Spleen (tissue), 11 donors: ENCODE results near the gene CIB4. TPM values are rescaled to one million over a fixed set of nuclear protein-coding genes. Genes with fewer than 3 reads are reported as not detected.

Experiments
- DNase-seq: peaks from one replicate; pipeline ENCODE4 v3.0.0-alpha.2; 2020
- H3K27ac ChIP-seq, 8 donors: fragments of 200-600 bp; sonication (generic) in 7 of 8; 1 replicate in 4 of 8; 2 replicates in 4 of 8; pipeline versions ENCODE4 v1.5.0 to v1.8.0; 2016 to 2021; ENCODE audit warnings: inconsistent platforms in 4 of 8, mild to moderate bottlenecking in 4 of 8, moderate library complexity in 1 of 8
- H3K27me3 ChIP-seq, 7 donors: fragments of 200-600 bp; sonication (generic) in 6 of 7; replicated peaks in 1 of 7; 1 replicate in 4 of 7; 2 replicates in 3 of 7; pipeline versions ENCODE4 v1.5.0 to v1.8.0; 2016 to 2021; ENCODE audit warnings: inconsistent platforms in 3 of 7, mild to moderate bottlenecking in 1 of 7
- H3K36me3 ChIP-seq, 6 donors: fragments of 200-600 bp; sonication (generic) in 5 of 6; 1 replicate in 4 of 6; 2 replicates in 2 of 6; pipeline versions ENCODE4 v1.5.0 to v1.8.0; 2016 to 2021; ENCODE audit warnings: inconsistent platforms in 2 of 6
- H3K4me1 ChIP-seq, 6 donors: fragments of 200-600 bp; sonication (generic) in 5 of 6; 1 replicate in 3 of 6; 2 replicates in 3 of 6; pipeline versions ENCODE4 v1.5.0 to v1.8.0; 2016 to 2021; ENCODE audit warnings: inconsistent platforms in 3 of 6
- H3K4me3 ChIP-seq, 8 donors: fragments of 200-600 bp; sonication (generic) in 7 of 8; 1 replicate in 4 of 8; 2 replicates in 4 of 8; pipeline versions ENCODE4 v1.5.0 to v1.8.0; 2016 to 2021; ENCODE audit warnings: inconsistent platforms in 4 of 8, mild to moderate bottlenecking in 4 of 8, moderate library complexity in 2 of 8
- H3K9me3 ChIP-seq, 8 donors: fragments of 200-600 bp; sonication (generic) in 7 of 8; 1 replicate in 4 of 8; 2 replicates in 4 of 8; pipeline versions ENCODE4 v1.5.0 to v1.8.0; 2016 to 2021; ENCODE audit warnings: inconsistent platforms in 4 of 8
- CTCF ChIP-seq, 11 experiments: fragments of 200-600 bp in 7 of 11; fragments of 450-650 bp in 4 of 11; sonication (generic) in 4 of 11; IDR thresholded peaks in 8 of 11; conservative IDR thresholded peaks in 3 of 11; 1 replicate in 7 of 11; 2 replicates in 4 of 11; pipeline versions ENCODE4 v1.4.0 to v1.8.0; 2016 to 2021; ENCODE audit warnings: antibody characterized with exemption in 11 of 11, inconsistent platforms in 4 of 11, mild to moderate bottlenecking in 1 of 11
- POLR2A ChIP-seq, 3 donors: fragments of 450-650 bp; IDR thresholded peaks; one replicate each; pipeline ENCODE4 v1.5.1; 2017; ENCODE audit warnings: antibody characterized with exemption in 3 of 3, mild to moderate bottlenecking in 1 of 3
- POLR2AphosphoS5 ChIP-seq, 3 donors: sonication (generic); formaldehyde crosslinking; IDR thresholded peaks; one replicate each; pipeline ENCODE4 v1.5.1; 2017; ENCODE audit warnings: antibody characterized with exemption in 3 of 3
- WGBS, 5 donors: extraction: QIAGEN DNeasy Blood & Tissue Kit in 3 of 5; methylation state at CpG; one replicate each; pipeline versions ENCODE4 v1.1.5 to v1.1.7; 2013 to 2018; 5-methylcytosine and 5-hydroxymethylcytosine counted together
- intact Hi-C: fragments of 100-400 bp; cut with DNase I; formaldehyde crosslinking; loops from one replicate; pipeline ENCODE4 v1.15.0; 2023; ENCODE audit warnings: low total_unique reads
- polyA plus RNA-seq, 3 donors: library from polyadenylated mRNA; stranded (reverse); fragments of 200-250 nt; gene quantifications; one replicate each; pipeline ENCODE4 v1.2.1, GENCODE V29; 2013
- total RNA-seq, 7 donors: library from RNA; depleted of rRNA in 3 of 7; stranded (reverse); fragments of >200 nt in 3 of 7; fragmentation: NEBNext Ultra II Directional in 4 of 7; extraction: Animal tissue kit (Norgen Biotek cat#: 25700) in 4 of 7; gene quantifications; one replicate each; pipeline versions ENCODE4 v1.1.0 to v1.2.1, GENCODE V29; 2016 to 2021
- donor health status: healthy with polysubstance abuse.
- donor health status: DM: no; HTN: no; CAD: no; lungs with moderate emphysema.
- donor health status: DM: no; HTN: no; CAD: no.
- donor health status: Bipolar disorder and iron deficiency.
- donor health status: healthy.
- donor health status: DM: no; HTN: no; CAD: no.
- donor health status: DM: yes; HTN: yes; CAD: no.

Gene CIB4
- total and polyA plus RNA-seq, 10 donors, result not detected

DNA sequence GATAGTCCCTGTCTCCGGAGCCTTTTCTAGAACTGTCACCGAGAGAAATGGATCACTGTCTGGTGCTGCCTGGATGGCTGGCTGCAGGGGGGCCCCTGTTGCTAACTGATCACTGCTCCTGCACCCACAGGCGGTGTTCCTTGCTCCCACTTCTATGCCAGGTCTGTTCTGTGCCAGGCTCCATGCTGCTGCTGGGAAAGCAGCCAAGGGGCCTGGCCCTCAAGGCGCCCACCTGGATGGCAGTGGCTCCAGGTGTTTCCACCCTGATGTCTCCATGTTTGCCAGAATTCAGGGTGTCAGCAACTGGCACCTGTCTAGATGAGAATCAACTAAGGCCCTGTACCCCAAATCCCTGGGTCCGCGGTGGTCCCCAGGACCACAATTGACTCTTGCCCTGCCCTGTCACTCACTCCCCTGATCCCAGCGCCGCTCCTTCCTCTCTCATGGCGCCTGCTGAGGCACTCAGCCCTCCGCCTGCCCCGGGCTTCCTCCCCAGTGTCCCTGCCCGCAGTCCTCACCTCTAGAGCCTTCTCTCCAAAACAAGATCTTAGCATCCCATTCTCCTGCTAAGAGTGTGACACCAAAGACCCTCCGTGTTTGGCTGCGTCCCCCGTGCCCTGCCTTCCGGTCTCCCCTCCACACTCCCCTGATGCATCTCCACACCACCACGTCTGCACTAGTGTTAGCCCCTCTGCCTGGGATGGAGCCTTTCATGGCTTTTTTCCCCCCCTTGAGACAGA lies 90.7 kb downstream of the CIB4 start:
- TF ChIP-seq POLR2A (IDR thresholded peaks at IDR 0.05) (no peak), CTCF (IDR thresholded peaks at IDR 0.05 in 8 of 11, conservative IDR thresholded peaks at IDR 0.05 in 3 of 11) (no peak), POLR2AphosphoS5 (IDR thresholded peaks at IDR 0.05) (no peak)
- intact Hi-C loops, result no loop called here
- H3K4me3 ChIP-seq, result no peak overlapping the region
- 80 to 89% (median 84%) methylated on average over 15 to 17 of the region's 17 CpGs for WGBS, 5 donors
- H3K4me1 ChIP-seq, result no peaks in the 10 kb centered on the region
- peak; percentile 68 for DNase-seq
- H3K27me3 ChIP-seq, result peaks cover 0 to 25% (median 0%) of the 10 kb centered on the region in 7 donors
- H3K9me3 ChIP-seq, result no peaks in the 10 kb centered on the region
- H3K27ac ChIP-seq, result no peak overlapping the region
- H3K36me3 ChIP-seq, result no peaks in the 10 kb centered on the region

- peak; percentile 53 for DNase-seq
- Histone ChIP-seq H3K9me3 (no peaks in the 10 kb centered on the region), H3K4me3 (no peak overlapping the region), H3K36me3 (no peaks in the 10 kb centered on the region), H3K27me3 (peaks cover 0 to 4% (median 0%) of the 10 kb centered on the region in 7 donors), H3K4me1 (no peaks in the 10 kb centered on the region), H3K27ac (no peak overlapping the region)
- intact Hi-C loops, result no loop called here
- TF ChIP-seq POLR2AphosphoS5 (IDR thresholded peaks at IDR 0.05) (no peak), CTCF (IDR thresholded peaks at IDR 0.05 in 8 of 11, conservative IDR thresholded peaks at IDR 0.05 in 3 of 11) (no peak), POLR2A (IDR thresholded peaks at IDR 0.05) (no peak)
- WGBS, 5 donors, result 78 to 89% (median 80%) methylated on average over 13 to 15 of the region's 15 CpGs
These were observed 98.3 kb downstream of the CIB4 start for GRCh38 chr2:26542676-26543505.

GRCh38 chr2:26542194-26542455 lies 99.0 kb downstream of the CIB4 start:
- peak; percentile 21 for DNase-seq
- Histone ChIP-seq H3K27ac (no peak overlapping the region), H3K4me3 (no peak overlapping the region), H3K27me3 (peaks cover 0 to 7% (median 0%) of the 10 kb centered on the region in 7 donors), H3K9me3 (no peaks in the 10 kb centered on the region), H3K4me1 (no peaks in the 10 kb centered on the region), H3K36me3 (no peaks in the 10 kb centered on the region)
- intact Hi-C loops, result no loop called here
- WGBS, 5 donors, result 76 to 89% (median 83%) methylated on average over 5 of the region's 5 CpGs
- TF ChIP-seq POLR2AphosphoS5 (IDR thresholded peaks at IDR 0.05), result no peak
- no peak for TF ChIP-seq POLR2A (IDR thresholded peaks at IDR 0.05)
- TF ChIP-seq CTCF (IDR thresholded peaks at IDR 0.05 in 8 of 11, conservative IDR thresholded peaks at IDR 0.05 in 3 of 11), result no peak
